K562 treated with DMSO at 1 percent for 4 hours (cell line): ENCODE measurements around the gene KCTD18. TPM values are rescaled to one million over a fixed set of nuclear protein-coding genes. Genes with fewer than 3 reads are reported as not detected.

Experiments
- total RNA-seq: library from RNA; unstranded; fragments of 300-600 nt; gene quantifications from 2 replicates; pipeline ENCODE4 v1.2.3, GENCODE V29; 2022; ENCODE audit not compliant: insufficient read depth

Gene KCTD18
- total RNA-seq: 3.2 and 4.1 TPM in 2 replicates

GRCh38 chr2:200509612-200510433 lies at the start of gene KCTD18:
Gene KCTD18 (minus strand): TSS chr2:200510068. CDS start chr2:200507016, 3,052 bp downstream.

GRCh38 chr2:200525882-200526651 lies 16.2 kb upstream of the KCTD18 start, which contains the start of gene SGO2:
Gene SGO2 (plus strand): TSS chr2:200526207. CDS start chr2:200532976, 6,769 bp downstream.

Other genes starting within 250 kb of the KCTD18 start
- 14.0 and 17.7 TPM in 2 replicates for gene SPATS2L, start 203.4 kb downstream of the KCTD18 start, total RNA-seq
- 6.3 and 9.0 TPM in 2 replicates for gene SGO2, start 16.1 kb upstream of the KCTD18 start, total RNA-seq
- not detected in 2 replicates for gene AOX1, start 75.9 kb upstream of the KCTD18 start, total RNA-seq